Nephron progenitor cell (in vitro differentiated cells): ENCODE results near the gene TMEM198.

Source experiments
- DNase-seq: peaks from one replicate; pipeline ENCODE4 v3.0.0; 2021
- H3K27ac Mint-ChIP-seq: 2 replicates; pipeline ENCODE4 v1.8.0; 2021; ENCODE audit warnings: mild to moderate bottlenecking, moderate library complexity, mixed read lengths
- H3K27me3 Mint-ChIP-seq: 2 replicates; pipeline ENCODE4 v1.8.0; 2021; ENCODE audit warnings: mild to moderate bottlenecking, low read depth, mixed read lengths; ENCODE audit not compliant: poor library complexity
- H3K36me3 Mint-ChIP-seq: 2 replicates; pipeline ENCODE4 v1.8.0; 2021; ENCODE audit warnings: low read depth, mixed read lengths
- H3K4me1 Mint-ChIP-seq: 2 replicates; pipeline ENCODE4 v1.8.0; 2021; ENCODE audit warnings: mixed read lengths
- H3K4me3 Mint-ChIP-seq: 2 replicates; pipeline ENCODE4 v1.8.0; 2021; ENCODE audit warnings: mild to moderate bottlenecking, moderate library complexity, mixed read lengths
- H3K9me3 Mint-ChIP-seq: 2 replicates; pipeline ENCODE4 v1.8.0; 2021; ENCODE audit warnings: mild to moderate bottlenecking, moderate library complexity, mixed read lengths
- CTCF ChIP-seq: fragments of 200-600 bp; sonication (generic); IDR thresholded peaks from 2 replicates; pipeline ENCODE4 v1.5.0; 2021; ENCODE audit warnings: antibody characterized with exemption

The TMEM198 gene

GRCh38 chr2:219592736-219593135, 48.9 kb downstream of the TMEM198 start:
- Mint-ChIP-seq H3K27me3 (peaks cover 37% of the 10 kb centered on the region), H3K4me1 (peaks cover 47% of the 10 kb centered on the region), H3K27ac (peak overlapping the region; percentile 11), H3K36me3 (no peaks in the 10 kb centered on the region), H3K9me3 (no peaks in the 10 kb centered on the region), H3K4me3 (no peak overlapping the region)
- TF ChIP-seq CTCF = no peak
- DNase-seq = no peak

GRCh38 chr2:219593154-219593553, 49.3 kb downstream of the TMEM198 start:
- Mint-ChIP-seq H3K9me3 (no peaks in the 10 kb centered on the region), H3K36me3 (no peaks in the 10 kb centered on the region), H3K27ac (no peak overlapping the region), H3K4me3 (no peak overlapping the region), H3K27me3 (peaks cover 34% of the 10 kb centered on the region), H3K4me1 (peaks cover 49% of the 10 kb centered on the region)
- no peak for DNase-seq
- TF ChIP-seq CTCF = no peak

GRCh38 chr2:219595256-219595655, 51.4 kb downstream of the TMEM198 start:
- Mint-ChIP-seq H3K4me1 (peaks cover 53% of the 10 kb centered on the region), H3K27ac (no peak overlapping the region), H3K27me3 (peaks cover 25% of the 10 kb centered on the region), H3K9me3 (no peaks in the 10 kb centered on the region), H3K4me3 (peak overlapping the region; percentile 56), H3K36me3 (no peaks in the 10 kb centered on the region)
- TF ChIP-seq CTCF = no peak
- no peak for DNase-seq

DNA sequence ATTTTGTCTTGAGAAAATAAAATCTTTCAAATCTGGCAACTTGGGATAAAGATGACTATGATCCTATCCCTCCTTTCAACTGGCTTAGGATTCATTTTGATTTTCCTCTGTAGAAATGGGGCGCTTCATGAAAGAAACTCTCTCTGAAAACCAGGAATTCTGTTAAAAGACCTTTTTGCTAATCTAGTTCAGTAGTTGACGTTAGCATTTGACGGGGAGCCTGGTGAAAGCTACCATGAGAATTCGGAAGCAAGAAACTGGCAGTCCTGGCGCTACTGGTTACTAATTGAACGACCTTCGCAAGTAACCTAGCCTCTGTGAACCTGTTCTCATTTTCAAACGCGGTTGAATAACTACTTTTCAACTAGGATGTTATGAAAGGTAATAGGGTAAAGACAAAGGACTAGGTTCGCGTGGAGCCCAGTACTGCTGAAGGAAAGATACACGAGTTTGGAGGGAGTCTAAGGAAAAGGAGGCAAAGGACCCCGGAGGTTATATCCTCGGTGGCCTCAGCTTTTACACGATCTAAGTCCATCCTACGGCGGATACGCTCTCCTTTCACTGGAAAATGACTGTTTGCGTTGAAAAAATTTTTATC, 53.2 kb downstream of the TMEM198 start:
- H3K9me3 Mint-ChIP-seq = no peaks in the 10 kb centered on the region

GRCh38 chr2:219597552-219598307, 53.9 kb downstream of the TMEM198 start, which contains the start of gene STK11IP:
TSS of gene STK11IP (plus strand) at chr2:219597857. CDS start at chr2:219598120, 263 bp downstream.
- no peak for TF ChIP-seq CTCF
- peaks cover 43% of the 10 kb centered on the region for H3K4me1 Mint-ChIP-seq
- peak within 1 kb of the TSS; percentile 99 for H3K27ac Mint-ChIP-seq
- peaks cover 4% of the 10 kb centered on the region for H3K36me3 Mint-ChIP-seq
- H3K4me3 Mint-ChIP-seq = peak within 1 kb of the TSS; percentile 98
- peak; percentile 95 for DNase-seq
- no peaks in the 10 kb centered on the region for H3K9me3 Mint-ChIP-seq
- peaks cover 15% of the 10 kb centered on the region for H3K27me3 Mint-ChIP-seq

More for the DNA sequence above, 53.2 kb downstream of the TMEM198 start:
- Mint-ChIP-seq H3K4me3 (peak overlapping the region; percentile 98), H3K4me1 (peaks cover 50% of the 10 kb centered on the region), H3K36me3 (peaks cover 4% of the 10 kb centered on the region), H3K27ac (peak overlapping the region; percentile 99), H3K27me3 (peaks cover 21% of the 10 kb centered on the region)
- no peak for DNase-seq
- TF ChIP-seq CTCF = no peak
